GM23248 (cell line): ENCODE measurements around the gene RNASEH2B. TPM values are rescaled to one million over a fixed set of nuclear protein-coding genes. Genes with fewer than 3 reads are reported as not detected.

ENCODE experiments used
- DNase-seq: peaks from one replicate; pipeline ENCODE4 v3.0.0-alpha.2; 2015
- H2AFZ ChIP-seq: fragments of 200-600 bp; sonication (generic); 2 replicates; pipeline ENCODE4 v1.6.1; 2016; ENCODE audit warnings: antibody characterized with exemption
- H3F3A ChIP-seq: fragments of 200-600 bp; sonication (generic); 2 replicates; pipeline ENCODE4 v1.6.1; 2016; ENCODE audit warnings: mild to moderate bottlenecking, antibody characterized with exemption, mixed run types; ENCODE audit not compliant: insufficient read depth
- H3K27ac ChIP-seq: fragments of 200-600 bp; sonication (generic); 2 replicates; pipeline ENCODE4 v1.5.1; 2016; ENCODE audit warnings: mild to moderate bottlenecking
- H3K27me3 ChIP-seq: fragments of 200-600 bp; sonication (generic); replicated peaks from 2 replicates; pipeline ENCODE4 v1.6.1; 2016; ENCODE audit warnings: mild to moderate bottlenecking; ENCODE audit not compliant: insufficient read depth
- H3K36me3 ChIP-seq: fragments of 200-600 bp; sonication (generic); 2 replicates; pipeline ENCODE4 v1.6.1; 2016; ENCODE audit warnings: low read depth, mild to moderate bottlenecking
- H3K4me1 ChIP-seq: fragments of 200-600 bp; sonication (generic); 2 replicates; pipeline ENCODE4 v1.6.1; 2016; ENCODE audit warnings: mild to moderate bottlenecking; ENCODE audit not compliant: insufficient read depth
- H3K4me2 ChIP-seq: fragments of 200-600 bp; sonication (generic); one replicate; pipeline ENCODE4 v1.6.1; 2016; ENCODE audit warnings: mild to moderate bottlenecking; ENCODE audit not compliant: unreplicated experiment
- H3K4me3 ChIP-seq: fragments of 200-600 bp; sonication (generic); 2 replicates; pipeline ENCODE4 v1.5.1; 2016; ENCODE audit warnings: mild to moderate bottlenecking
- H3K79me2 ChIP-seq: fragments of 200-600 bp; sonication (generic); 2 replicates; pipeline ENCODE4 v1.6.1; 2016; ENCODE audit warnings: mild to moderate bottlenecking; ENCODE audit not compliant: insufficient read depth
- H3K9ac ChIP-seq: fragments of 200-600 bp; sonication (generic); 2 replicates; pipeline ENCODE4 v1.6.1; 2016; ENCODE audit warnings: mild to moderate bottlenecking
- H3K9me2 ChIP-seq: fragments of 200-600 bp; sonication (generic); 2 replicates; pipeline ENCODE4 v1.6.1; 2016; ENCODE audit warnings: mixed run types, mild to moderate bottlenecking, moderate library complexity; ENCODE audit not compliant: insufficient read depth
- H3K9me3 ChIP-seq: fragments of 200-600 bp; sonication (generic); one replicate; pipeline ENCODE4 v1.6.1; 2017; ENCODE audit warnings: low read depth
- H4K20me1 ChIP-seq: fragments of 200-600 bp; sonication (generic); 2 replicates; pipeline ENCODE4 v1.6.0; 2016; ENCODE audit not compliant: insufficient read depth
- EZH2 ChIP-seq: fragments of 200-600 bp; sonication (generic); IDR thresholded peaks from 2 replicates; pipeline ENCODE4 v1.6.1; 2018; ENCODE audit warnings: antibody characterized with exemption, mild to moderate bottlenecking; ENCODE audit not compliant: insufficient read depth, poor library complexity, severe bottlenecking
- EZH2phosphoT487 ChIP-seq: fragments of 200-600 bp; sonication (generic); IDR thresholded peaks from 2 replicates; pipeline ENCODE4 v1.6.1; 2018; ENCODE audit warnings: antibody characterized with exemption, moderate library complexity, mild to moderate bottlenecking, low read depth; ENCODE audit not compliant: insufficient read depth
- WGBS, 2 experiments: methylation state at CpG; one replicate each; pipeline ENCODE4 v1.1.6; 2015 to 2017; ENCODE audit warnings: low lambda C conversion rate in 2 of 2, low coverage in 1 of 2; ENCODE audit errors: missing lambda C conversion rate in 2 of 2; 5-methylcytosine and 5-hydroxymethylcytosine counted together
- in situ Hi-C: fragments of 300-500 bp; cut with MboI; formaldehyde crosslinking; loops from 2 replicates; pipeline ENCODE4 v1.15.0; 2020
- polyA plus RNA-seq: library from polyadenylated mRNA; unstranded; fragments of >200 nt; fragmentation: Nextera tagmentation; extraction: Ambion mirVana; gene quantifications from 2 replicates; pipeline ENCODE4 v1.2.1, GENCODE V29; 2016
- total RNA-seq: library from RNA; depleted of rRNA; stranded (reverse); fragments of >200 nt; shearing (Covaris generic); gene quantifications from 2 replicates; pipeline ENCODE4 v1.2.3, GENCODE V29; 2014

RNASEH2B gene
- total and polyA plus RNA-seq, 2 experiments from 2014 or later = 27.9 to 28.3 TPM

GRCh38 chr13:50912851-50913250 lies 3.3 kb downstream of the RNASEH2B start:
- Histone ChIP-seq H4K20me1 (no peaks in the 10 kb centered on the region), H3K9ac (no peak overlapping the region), H3K4me1 (peaks cover 32% of the 10 kb centered on the region), H3K27ac (no peak overlapping the region), H3K4me3 (no peak overlapping the region), H3F3A (peaks cover 37% of the 10 kb centered on the region), H3K36me3 (no peaks in the 10 kb centered on the region), H3K27me3 (no peaks in the 10 kb centered on the region), H3K4me2 (no peak overlapping the region), H3K9me2 (no peaks in the 10 kb centered on the region), H3K79me2 (peaks cover 60% of the 10 kb centered on the region), H3K9me3 (no peaks in the 10 kb centered on the region), H2AFZ (no peak overlapping the region)
- TF ChIP-seq EZH2 = no peak
- no peak for TF ChIP-seq EZH2phosphoT487
- in situ Hi-C loops = no loop called here
- 68 to 85% methylated on average over 2 of the region's 2 CpGs for WGBS, 2 experiments
- no peak for DNase-seq

DNA sequence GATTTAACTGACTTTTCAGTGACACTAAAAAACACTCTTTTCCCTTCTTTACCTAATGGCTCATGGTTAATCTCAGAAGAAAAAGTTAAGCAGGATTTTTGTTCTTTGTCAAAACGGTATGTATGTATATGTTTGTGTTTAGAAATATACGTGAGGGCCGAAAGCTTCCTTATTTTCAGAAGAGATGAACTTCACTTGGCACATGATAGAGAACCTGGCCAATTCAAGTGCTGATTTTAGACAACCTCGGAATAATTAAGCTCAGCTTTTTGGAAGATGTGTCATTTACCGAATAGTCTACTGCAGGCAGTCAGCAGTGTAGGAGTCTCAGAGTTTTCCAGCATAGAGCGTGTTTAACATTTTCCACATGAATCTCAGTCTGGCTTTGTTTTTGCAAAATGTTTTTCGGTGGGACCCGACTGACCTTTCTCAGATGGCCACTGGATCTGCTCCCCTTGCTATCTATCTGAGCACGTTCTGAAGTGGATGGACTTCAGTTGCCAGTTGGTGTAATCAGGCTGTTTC lies 4.6 kb downstream of the RNASEH2B start:
- H3K4me1 ChIP-seq = peaks cover 32% of the 10 kb centered on the region
- H4K20me1 ChIP-seq = no peaks in the 10 kb centered on the region
- H3K36me3 ChIP-seq = no peaks in the 10 kb centered on the region
- peak overlapping the region; percentile 80 for H3K4me2 ChIP-seq
- peak overlapping the region; percentile 53 for H3K9ac ChIP-seq
- in situ Hi-C loops = no loop called here
- no peaks in the 10 kb centered on the region for H3K27me3 ChIP-seq
- H3K27ac ChIP-seq = peak overlapping the region; percentile 68
- H3F3A ChIP-seq = peaks cover 30% of the 10 kb centered on the region
- H3K9me3 ChIP-seq = no peaks in the 10 kb centered on the region
- TF ChIP-seq EZH2phosphoT487 (no peak), EZH2 (no peak)
- peak overlapping the region; percentile 24; the same call in 1 of the 2 replicates for H2AFZ ChIP-seq
- H3K79me2 ChIP-seq = peaks cover 71% of the 10 kb centered on the region
- DNase-seq = peak; percentile 68
- no peaks in the 10 kb centered on the region for H3K9me2 ChIP-seq
- peak overlapping the region; percentile 46 for H3K4me3 ChIP-seq
- whole genome bisulfite sequencing, 2 experiments = 22 to 26% methylated on average over 9 of the region's 9 CpGs

- in situ Hi-C loops = no loop called here
- H3K79me2 ChIP-seq = peaks cover 77% of the 10 kb centered on the region
Measured at GRCh38 chr13:50914848-50915247, 5.3 kb downstream of the RNASEH2B start.

GRCh38 chr13:50915565-50915964 lies 6.0 kb downstream of the RNASEH2B start:
- Histone ChIP-seq H3K36me3 (no peaks in the 10 kb centered on the region), H2AFZ (no peak overlapping the region), H3K4me2 (peak overlapping the region; percentile 80), H3K9me2 (no peaks in the 10 kb centered on the region), H3K9ac (no peak overlapping the region), H3K27ac (no peak overlapping the region), H3K4me3 (no peak overlapping the region), H3K9me3 (no peaks in the 10 kb centered on the region), H3K79me2 (peaks cover 83% of the 10 kb centered on the region), H3F3A (peaks cover 29% of the 10 kb centered on the region; the same call in 1 of the 2 replicates), H4K20me1 (no peaks in the 10 kb centered on the region), H3K27me3 (no peaks in the 10 kb centered on the region), H3K4me1 (peaks cover 29% of the 10 kb centered on the region)
- TF ChIP-seq EZH2 = no peak
- TF ChIP-seq EZH2phosphoT487 = no peak
- 87 to 88% methylated on average over 5 of the region's 5 CpGs for WGBS, 2 experiments
- DNase-seq = no peak
- in situ Hi-C loops = no loop called here

More at GRCh38 chr13:50914848-50915247, 5.3 kb downstream of the RNASEH2B start:
- no peak for TF ChIP-seq EZH2
- TF ChIP-seq EZH2phosphoT487 = no peak
- WGBS, 2 experiments = 9 to 17% methylated on average over 1 of the region's 1 CpG
- peak overlapping the region; percentile 46 for H3K4me3 ChIP-seq
- H3K36me3 ChIP-seq = no peaks in the 10 kb centered on the region
- H3K9ac ChIP-seq = peak overlapping the region; percentile 53
- H3K4me1 ChIP-seq = peaks cover 32% of the 10 kb centered on the region
- H4K20me1 ChIP-seq = no peaks in the 10 kb centered on the region
- no peaks in the 10 kb centered on the region for H3K27me3 ChIP-seq
- no peaks in the 10 kb centered on the region for H3K9me3 ChIP-seq
- peak overlapping the region; percentile 68 for H3K27ac ChIP-seq
- H3F3A ChIP-seq = peaks cover 29% of the 10 kb centered on the region; the same call in 1 of the 2 replicates
- H2AFZ ChIP-seq = peak overlapping the region; percentile 24; the same call in 1 of the 2 replicates
- no peaks in the 10 kb centered on the region for H3K9me2 ChIP-seq
- H3K4me2 ChIP-seq = peak overlapping the region; percentile 80
- peak; percentile 70 for DNase-seq
